Testis (tissue), 3 donors: ENCODE measurements around the gene STIM1. TPM values are rescaled to one million over a fixed set of nuclear protein-coding genes. Genes with fewer than 3 reads are reported as not detected.

Source experiments
- DNase-seq: peaks from one replicate; pipeline ENCODE4 v3.0.0-alpha.2; 2019
- H3K27ac ChIP-seq, 2 donors: fragments of 200-600 bp; sonication (generic); one replicate each; pipeline ENCODE4 v1.5.1; 2019
- H3K27me3 ChIP-seq: fragments of 200-600 bp; sonication (generic); one replicate; pipeline ENCODE4 v1.5.1; 2019
- H3K36me3 ChIP-seq: fragments of 200-600 bp; sonication (generic); one replicate; pipeline ENCODE4 v1.5.1; 2017; ENCODE audit warnings: low read depth; ENCODE audit errors: missing control alignments
- H3K4me1 ChIP-seq: fragments of 200-600 bp; sonication (generic); one replicate; pipeline ENCODE4 v1.5.1; 2019
- H3K4me3 ChIP-seq, 2 donors: fragments of 200-600 bp; sonication (generic); one replicate each; pipeline ENCODE4 v1.5.1; 2017 to 2019
- H3K9me3 ChIP-seq: fragments of 200-600 bp; sonication (generic); one replicate; pipeline ENCODE4 v1.5.1; 2017
- POLR2A ChIP-seq: fragments of 450-650 bp; IDR thresholded peaks from one replicate; pipeline ENCODE4 v1.6.1; 2017; ENCODE audit warnings: antibody characterized with exemption, mild to moderate bottlenecking, moderate library complexity
- WGBS, 2 donors: methylation state at CpG; one replicate each; pipeline ENCODE4 v1.1.5; 2018; 5-methylcytosine and 5-hydroxymethylcytosine counted together
- intact Hi-C: fragments of 100-400 bp; cut with DNase I; formaldehyde crosslinking; loops from one replicate; pipeline ENCODE4 v1.15.1; 2023; ENCODE audit warnings: low total_unique reads
- polyA plus RNA-seq: library from polyadenylated mRNA; stranded (reverse); fragments of 350-450 nt; fragmentation: Illumina TruSeq; extraction: RNeasy Lipid Tissue Mini Kit (QIAGEN cat#74804); gene quantifications from one replicate; pipeline ENCODE4 v1.2.3, GENCODE V29; 2014; ENCODE audit warnings: low read depth, low replicate concordance; ENCODE audit not compliant: insufficient read depth
- total RNA-seq, 2 donors: library from RNA; depleted of rRNA; stranded (reverse); fragments of >200 nt; gene quantifications; one replicate each; pipeline ENCODE4 v1.2.3, GENCODE V29; 2016
- TF ChIP-seq, protein P1 (sequence below), 3 experiments: fragments of 450-650 bp in 2 of 3; fragments of 200-600 bp in 1 of 3; sonication (generic) in 1 of 3; IDR thresholded peaks; one replicate each; pipeline ENCODE4 v1.5.1; 2016 to 2019; ENCODE audit warnings: antibody characterized with exemption in 3 of 3, mild to moderate bottlenecking in 2 of 3, moderate library complexity in 1 of 3

Gene STIM1
- total and polyA plus RNA-seq, 3 donors from 2014 or later, result 78.2 to 95.5 (median 87.1) TPM

DNA sequence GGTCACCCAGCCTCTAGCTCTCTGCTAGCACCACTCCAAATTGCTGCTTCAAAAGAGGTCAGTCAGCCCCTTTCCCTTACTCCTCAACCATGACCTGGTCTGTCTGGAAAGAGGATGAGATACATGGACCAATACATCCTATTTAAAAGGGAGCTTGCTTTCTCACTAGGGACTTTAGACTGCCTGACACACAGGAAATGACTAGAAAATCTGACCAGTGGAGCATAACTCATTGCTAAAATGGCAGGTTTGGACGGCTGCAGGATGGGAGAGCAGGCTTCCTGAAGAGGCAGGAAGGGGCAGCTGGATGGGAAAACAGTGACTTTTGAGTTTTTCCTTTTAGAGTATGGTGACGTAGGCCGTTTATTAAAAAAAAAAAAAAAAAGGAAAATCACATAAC, 25.3 kb downstream of the STIM1 start:
- Histone ChIP-seq H3K4me1 (peaks cover 6% of the 10 kb centered on the region), H3K9me3 (no peaks in the 10 kb centered on the region), H3K4me3 (no peak overlapping the region), H3K27ac (peak overlapping the region in 1 of 2 donors; percentile 57), H3K36me3 (no peaks in the 10 kb centered on the region), H3K27me3 (no peaks in the 10 kb centered on the region)
- intact Hi-C loops, result no loop called here
- 57 to 74% methylated on average over 3 of the region's 3 CpGs for WGBS, 2 donors
- no peak for DNase-seq
- TF ChIP-seq POLR2A, result no peak
- TF ChIP-seq, protein P1, sequence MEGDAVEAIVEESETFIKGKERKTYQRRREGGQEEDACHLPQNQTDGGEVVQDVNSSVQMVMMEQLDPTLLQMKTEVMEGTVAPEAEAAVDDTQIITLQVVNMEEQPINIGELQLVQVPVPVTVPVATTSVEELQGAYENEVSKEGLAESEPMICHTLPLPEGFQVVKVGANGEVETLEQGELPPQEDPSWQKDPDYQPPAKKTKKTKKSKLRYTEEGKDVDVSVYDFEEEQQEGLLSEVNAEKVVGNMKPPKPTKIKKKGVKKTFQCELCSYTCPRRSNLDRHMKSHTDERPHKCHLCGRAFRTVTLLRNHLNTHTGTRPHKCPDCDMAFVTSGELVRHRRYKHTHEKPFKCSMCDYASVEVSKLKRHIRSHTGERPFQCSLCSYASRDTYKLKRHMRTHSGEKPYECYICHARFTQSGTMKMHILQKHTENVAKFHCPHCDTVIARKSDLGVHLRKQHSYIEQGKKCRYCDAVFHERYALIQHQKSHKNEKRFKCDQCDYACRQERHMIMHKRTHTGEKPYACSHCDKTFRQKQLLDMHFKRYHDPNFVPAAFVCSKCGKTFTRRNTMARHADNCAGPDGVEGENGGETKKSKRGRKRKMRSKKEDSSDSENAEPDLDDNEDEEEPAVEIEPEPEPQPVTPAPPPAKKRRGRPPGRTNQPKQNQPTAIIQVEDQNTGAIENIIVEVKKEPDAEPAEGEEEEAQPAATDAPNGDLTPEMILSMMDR (IDR thresholded peaks at IDR 0.05), result no peak

DNA sequence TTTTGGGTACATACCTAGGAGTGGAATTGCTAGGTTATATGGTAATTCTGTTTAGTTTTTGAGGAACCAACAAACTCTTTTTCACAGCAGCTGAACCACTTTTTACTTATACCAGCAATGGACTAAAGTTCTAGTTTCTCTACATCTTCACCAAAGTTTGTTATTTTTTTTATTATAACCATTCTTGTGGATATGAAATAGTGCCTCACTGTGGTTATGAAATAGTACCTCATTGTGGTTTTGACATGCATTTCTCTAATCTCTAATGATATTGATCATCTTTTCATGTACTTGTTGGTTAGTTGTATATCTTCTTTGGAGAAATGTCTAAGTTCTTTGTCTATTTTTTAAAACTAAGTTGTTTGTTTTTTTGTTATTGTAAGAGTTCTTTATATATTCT, 27.2 kb downstream of the STIM1 start:
- Histone ChIP-seq H3K4me3 (no peak overlapping the region), H3K36me3 (no peaks in the 10 kb centered on the region), H3K27me3 (no peaks in the 10 kb centered on the region), H3K27ac (no peak overlapping the region), H3K4me1 (peaks cover 2% of the 10 kb centered on the region), H3K9me3 (no peaks in the 10 kb centered on the region)
- intact Hi-C loops, result no loop called here
- TF ChIP-seq, protein P1 (IDR thresholded peaks at IDR 0.05), result no peak
- TF ChIP-seq POLR2A, result no peak
- no peak for DNase-seq

DNA sequence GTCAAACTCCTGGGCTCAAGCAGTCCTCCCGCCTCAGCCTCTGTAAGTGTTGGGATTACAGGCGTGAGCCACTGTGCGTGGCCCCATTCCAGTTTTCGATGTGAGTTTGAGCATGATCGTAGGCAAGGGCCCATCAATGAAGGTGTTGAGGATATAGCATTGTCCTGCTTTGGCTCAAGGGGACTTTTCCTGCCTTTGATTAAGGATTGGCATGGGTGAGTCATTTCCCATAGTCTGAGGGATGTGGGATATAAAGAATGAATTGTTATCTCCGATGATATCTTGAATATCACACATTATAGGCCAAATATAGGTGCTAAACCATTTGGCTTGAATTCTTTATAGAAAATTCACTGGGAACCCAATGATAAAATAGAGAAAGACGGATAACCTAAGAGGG, 30.4 kb downstream of the STIM1 start:
- Histone ChIP-seq H3K36me3 (no peaks in the 10 kb centered on the region), H3K4me3 (no peak overlapping the region), H3K4me1 (no peaks in the 10 kb centered on the region), H3K9me3 (no peaks in the 10 kb centered on the region), H3K27ac (no peak overlapping the region), H3K27me3 (no peaks in the 10 kb centered on the region)
- intact Hi-C loops, result no loop called here
- DNase-seq, result no peak
- WGBS, 2 donors, result 90 to 96% methylated on average over 7 of the region's 7 CpGs
- TF ChIP-seq, protein P1 (IDR thresholded peaks at IDR 0.05), result no peak
- TF ChIP-seq POLR2A, result no peak

DNA sequence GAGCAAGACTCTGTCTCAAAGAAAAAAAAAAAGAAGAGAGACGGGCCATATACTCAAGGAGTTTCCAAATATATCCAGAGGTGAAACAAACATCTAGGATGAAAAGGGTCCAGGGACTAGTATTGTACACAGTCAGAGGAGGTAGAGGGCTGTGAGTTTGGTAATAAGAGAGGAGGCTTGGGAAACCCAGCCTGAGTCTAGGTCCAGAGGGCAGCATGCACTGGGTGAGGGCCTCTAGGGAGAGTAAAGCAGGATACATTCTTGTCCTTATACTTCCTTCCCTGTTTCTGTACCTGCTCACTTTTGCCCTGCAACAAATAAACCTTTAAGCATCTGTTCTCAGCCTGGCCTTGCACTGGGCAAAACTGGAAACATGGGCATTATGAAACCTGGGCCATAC, 31.5 kb downstream of the STIM1 start:
- DNase-seq, result no peak
- Histone ChIP-seq H3K4me3 (no peak overlapping the region), H3K9me3 (no peaks in the 10 kb centered on the region), H3K36me3 (no peaks in the 10 kb centered on the region), H3K27ac (no peak overlapping the region), H3K27me3 (no peaks in the 10 kb centered on the region), H3K4me1 (no peaks in the 10 kb centered on the region)
- no peak for TF ChIP-seq POLR2A
- TF ChIP-seq, protein P1 (IDR thresholded peaks at IDR 0.05), result no peak
- 77 to 80% methylated on average over 1 of the region's 1 CpG for WGBS, 2 donors
- intact Hi-C loops, result no loop called here

DNA sequence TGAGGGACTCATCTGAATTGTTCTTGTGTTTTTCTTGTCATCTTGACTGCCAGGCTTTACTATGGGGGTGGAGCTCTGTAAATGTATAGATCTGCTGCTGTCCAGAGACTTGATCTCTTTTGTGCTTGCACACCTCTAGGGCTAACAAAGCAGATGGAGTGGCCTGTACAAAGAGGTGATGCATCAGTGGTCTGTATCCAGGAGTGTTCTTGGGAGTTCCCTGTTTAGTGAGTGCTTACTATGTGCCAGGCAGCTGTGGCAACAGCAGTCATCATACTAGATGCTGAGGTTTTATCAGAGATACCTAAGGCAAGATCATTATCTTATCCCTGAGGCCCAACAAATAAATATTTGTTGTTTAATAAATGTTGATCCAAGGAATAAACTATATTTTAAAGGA, 33.4 kb downstream of the STIM1 start:
- TF ChIP-seq POLR2A, result no peak
- TF ChIP-seq, protein P1 (IDR thresholded peaks at IDR 0.05), result no peak
- no peak for DNase-seq
- Histone ChIP-seq H3K9me3 (no peaks in the 10 kb centered on the region), H3K27ac (no peak overlapping the region), H3K36me3 (no peaks in the 10 kb centered on the region), H3K4me3 (no peak overlapping the region), H3K4me1 (no peaks in the 10 kb centered on the region), H3K27me3 (no peaks in the 10 kb centered on the region)
- intact Hi-C loops, result no loop called here
